Nucleus accumbens (tissue), 56 donors: ENCODE data around the gene PITRM1.
"Not testable (repeated sequence)": the region's sequence is repeated elsewhere in the genome, so short reads cannot be mapped to it uniquely, and the experiment has no call there.

Source experiments
- DNase-seq, 56 donors: peaks; one replicate each; lab custom pipeline; 2025; lab: John Stamatoyannopoulos, UW

The PITRM1 gene

GRCh38 chr10:3106328-3106727, 66.3 kb downstream of the PITRM1 start:
- DNase-seq = not testable (repeated sequence)

DNA sequence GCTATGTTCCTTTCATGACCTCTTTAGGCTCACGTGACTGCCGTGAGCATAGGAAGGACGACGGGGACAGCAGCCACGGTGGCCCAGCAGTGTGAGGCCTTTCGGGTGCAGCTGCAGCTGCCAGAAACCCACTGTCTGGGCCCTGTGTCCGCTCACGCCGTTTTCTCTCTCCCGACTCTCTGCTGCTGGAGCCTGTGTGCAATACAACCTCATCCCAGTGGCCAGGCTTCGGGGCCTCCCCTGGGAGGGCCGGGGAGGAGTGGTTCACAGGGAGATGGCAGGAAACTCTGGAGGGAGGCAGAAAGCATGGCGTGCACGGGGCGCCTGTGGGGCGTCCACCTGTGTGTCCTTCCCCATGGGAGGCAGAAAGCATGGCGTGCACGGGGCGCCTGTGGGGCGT, 66.7 kb downstream of the PITRM1 start:
- DNase-seq = no peak

GRCh38 chr10:3105166-3105565, 67.4 kb downstream of the PITRM1 start:
- DNase-seq = no peak

- peak in 36 of 56 donors; percentile 7 to 85 (median 48) for DNase-seq
Measured at GRCh38 chr10:3104251-3104918, 68.2 kb downstream of the PITRM1 start.

DNA sequence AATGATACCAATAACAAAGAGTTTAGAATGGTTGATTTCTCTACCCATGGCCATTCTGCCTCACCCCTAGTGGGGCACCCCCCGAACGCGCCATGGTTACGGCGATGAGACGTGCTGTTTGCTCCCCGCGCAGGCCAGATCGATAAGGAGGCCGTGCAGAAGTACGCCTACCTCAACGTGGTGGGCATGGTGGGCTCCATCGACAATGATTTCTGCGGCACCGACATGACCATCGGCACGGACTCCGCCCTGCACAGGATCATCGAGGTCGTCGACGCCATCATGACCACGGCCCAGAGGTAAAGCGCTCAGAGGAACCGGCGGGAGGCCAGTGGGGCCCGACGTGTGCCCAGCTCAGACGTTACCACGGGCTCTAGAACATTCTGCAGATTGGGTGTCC, 68.9 kb downstream of the PITRM1 start:
- DNase-seq = no peak

GRCh38 chr10:3102720-3103427, 69.7 kb downstream of the PITRM1 start:
- DNase-seq = peak in 1 of 56 donors; percentile 14

DNA sequence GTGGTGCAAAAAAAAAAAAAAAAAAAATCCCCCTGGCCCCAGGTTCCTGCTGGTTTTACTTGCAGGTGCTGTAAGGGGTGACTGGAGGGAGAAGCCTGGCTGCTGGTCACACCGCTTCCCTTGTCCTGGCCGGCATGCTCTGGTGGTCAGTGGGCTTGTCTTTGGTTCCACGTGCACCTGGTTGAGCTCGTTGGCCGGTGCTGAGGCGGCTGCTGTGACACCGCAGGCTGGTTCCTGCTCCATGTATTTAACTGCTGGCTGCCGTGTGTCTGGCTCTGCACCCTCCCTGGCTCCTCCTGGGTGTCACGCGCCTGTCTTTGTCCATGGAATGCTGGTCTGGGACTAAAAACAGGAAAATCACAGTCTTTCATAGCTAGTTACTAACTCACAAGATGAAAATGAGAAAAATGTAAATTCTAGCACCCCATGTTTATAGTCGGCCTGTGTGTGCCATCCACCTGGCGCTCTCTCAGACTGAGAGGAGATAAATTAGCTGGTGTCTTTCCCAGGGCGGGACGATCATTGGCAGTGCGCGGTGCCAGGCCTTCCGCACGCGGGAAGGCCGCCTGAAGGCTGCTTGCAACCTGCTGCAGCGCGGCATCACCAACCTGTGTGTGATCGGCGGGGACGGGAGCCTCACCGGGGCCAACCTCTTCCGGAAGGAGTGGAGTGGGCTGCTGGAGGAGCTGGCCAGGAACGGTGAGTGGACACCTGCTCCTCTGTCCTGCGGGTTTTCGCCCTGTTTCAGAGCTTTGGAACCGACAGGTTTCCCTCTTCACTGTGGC, 71.5 kb downstream of the PITRM1 start:
- no peak for DNase-seq

DNA sequence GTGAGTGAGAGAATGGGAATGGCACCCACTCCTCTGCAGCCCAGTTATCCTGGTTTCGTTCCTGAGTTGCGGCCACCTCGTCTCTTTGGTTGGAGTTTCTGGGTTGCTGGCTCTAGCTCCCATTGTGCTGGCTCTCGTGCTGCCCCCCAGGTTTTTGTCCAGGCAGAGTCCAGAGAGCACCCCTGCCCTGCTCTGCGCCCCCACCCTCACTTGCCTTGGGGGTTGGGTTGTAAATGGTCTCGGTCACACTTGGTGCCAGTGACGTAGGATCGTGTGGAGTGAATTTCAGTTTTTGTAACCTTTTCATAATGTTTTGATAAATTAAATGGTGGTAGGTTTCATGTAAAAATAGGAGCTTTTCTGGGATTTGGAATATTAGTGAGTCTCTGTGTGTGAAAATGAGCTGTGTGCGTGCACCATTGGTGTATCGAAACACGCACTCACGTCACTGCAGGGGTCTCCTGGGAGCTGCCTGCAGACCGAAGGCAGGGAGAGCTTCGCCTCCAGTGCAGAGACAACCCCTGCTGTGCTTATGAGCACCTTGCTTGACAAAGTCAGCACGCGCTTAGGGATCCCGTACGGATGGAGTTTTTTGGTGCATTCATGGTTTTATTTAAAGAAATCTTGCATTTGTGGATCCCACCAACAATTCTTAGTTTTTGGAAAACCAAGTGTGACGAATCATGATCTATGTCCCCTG, 72.3 kb downstream of the PITRM1 start:
- DNase-seq = no peak

- peak in 7 of 56 donors; percentile 14 to 40 (median 25) for DNase-seq
Measured at GRCh38 chr10:3099291-3100092, 73.1 kb downstream of the PITRM1 start.

- DNase-seq = no peak
Measured at GRCh38 chr10:3098689-3099088, 73.9 kb downstream of the PITRM1 start.

DNA sequence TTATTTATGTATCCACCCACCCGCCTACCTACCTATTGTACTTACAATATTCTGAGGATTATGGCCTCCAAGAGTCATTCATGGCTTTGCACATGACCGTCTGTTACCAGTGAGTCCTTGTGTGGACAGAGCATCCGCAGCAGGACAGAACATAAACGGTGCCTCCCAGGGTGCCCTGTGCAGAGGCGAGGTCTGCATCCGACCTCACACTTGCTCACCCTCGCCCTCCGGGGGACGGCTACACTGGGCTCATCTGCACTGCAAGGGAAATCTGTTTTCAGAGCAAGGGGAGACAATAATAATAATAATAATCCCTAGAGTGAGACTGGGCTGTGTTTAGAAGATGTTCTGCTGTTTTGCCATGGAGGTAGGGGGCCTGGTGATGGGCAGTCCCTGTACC, 75.4 kb downstream of the PITRM1 start:
- no peak for DNase-seq

DNA sequence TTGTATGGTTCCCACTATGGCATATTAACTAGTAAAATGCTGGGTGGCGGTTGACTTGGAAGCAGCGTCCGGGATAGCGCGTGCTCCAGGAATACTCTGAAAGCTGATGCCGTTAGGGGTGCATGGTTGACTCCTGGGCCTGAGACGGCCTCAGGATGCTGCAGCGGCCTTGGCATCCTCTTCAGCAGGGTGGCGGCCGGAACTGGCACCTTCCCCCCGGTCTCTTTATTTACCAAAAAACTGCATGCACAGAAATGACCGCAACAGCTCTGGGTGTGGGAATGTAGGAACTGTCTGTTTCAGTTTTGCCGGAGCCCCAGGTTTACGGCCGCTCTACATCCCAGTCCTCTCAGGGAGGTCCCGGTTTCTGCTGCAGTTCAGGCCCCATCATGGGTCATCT, 76.4 kb downstream of the PITRM1 start:
- DNase-seq = no peak

GRCh38 chr10:3095373-3096139, 77.0 kb downstream of the PITRM1 start:
- peak in 22 of 56 donors; percentile 10 to 76 (median 34) for DNase-seq

GRCh38 chr10:3094609-3095036, 78.0 kb downstream of the PITRM1 start:
- DNase-seq = no peak

DNA sequence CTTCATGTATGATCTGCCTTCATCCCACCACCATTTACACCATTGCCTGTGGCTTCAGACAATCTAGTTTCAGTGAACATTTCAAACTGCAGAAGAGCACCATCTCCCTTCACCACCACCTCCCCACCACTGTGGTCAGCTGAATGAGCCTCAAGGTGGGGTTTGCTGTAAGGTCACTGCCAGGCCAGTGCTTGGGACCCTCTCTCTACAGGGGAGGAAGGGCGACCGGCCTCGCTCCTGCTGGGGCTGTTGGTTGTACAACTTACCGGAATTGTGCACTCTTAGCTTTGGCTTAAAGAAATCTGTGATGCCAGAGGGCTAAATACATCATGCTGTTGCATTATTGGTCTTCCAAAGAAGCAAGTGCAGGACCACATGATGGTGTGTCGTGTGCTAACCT, 78.6 kb downstream of the PITRM1 start:
- DNase-seq = no peak

DNA sequence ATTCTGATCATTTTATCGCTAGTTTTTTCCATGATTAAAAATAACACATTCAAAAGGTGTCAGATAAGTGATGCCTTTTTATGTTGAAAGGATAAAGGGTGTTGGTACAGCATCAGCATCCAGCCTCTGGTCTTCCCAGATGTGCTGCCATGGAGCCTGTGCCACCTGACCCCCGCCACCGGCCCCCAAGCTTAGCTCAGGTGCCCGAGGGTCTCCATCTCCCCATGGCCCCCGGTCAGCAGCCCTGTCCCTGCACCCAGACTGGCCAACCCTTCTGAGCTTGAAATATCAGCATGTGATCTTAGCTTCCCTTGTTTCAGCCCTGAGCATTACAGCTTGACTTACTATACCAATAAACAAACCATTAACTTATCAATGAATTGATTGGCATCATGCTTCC, 80.7 kb downstream of the PITRM1 start:
- no peak for DNase-seq

DNA sequence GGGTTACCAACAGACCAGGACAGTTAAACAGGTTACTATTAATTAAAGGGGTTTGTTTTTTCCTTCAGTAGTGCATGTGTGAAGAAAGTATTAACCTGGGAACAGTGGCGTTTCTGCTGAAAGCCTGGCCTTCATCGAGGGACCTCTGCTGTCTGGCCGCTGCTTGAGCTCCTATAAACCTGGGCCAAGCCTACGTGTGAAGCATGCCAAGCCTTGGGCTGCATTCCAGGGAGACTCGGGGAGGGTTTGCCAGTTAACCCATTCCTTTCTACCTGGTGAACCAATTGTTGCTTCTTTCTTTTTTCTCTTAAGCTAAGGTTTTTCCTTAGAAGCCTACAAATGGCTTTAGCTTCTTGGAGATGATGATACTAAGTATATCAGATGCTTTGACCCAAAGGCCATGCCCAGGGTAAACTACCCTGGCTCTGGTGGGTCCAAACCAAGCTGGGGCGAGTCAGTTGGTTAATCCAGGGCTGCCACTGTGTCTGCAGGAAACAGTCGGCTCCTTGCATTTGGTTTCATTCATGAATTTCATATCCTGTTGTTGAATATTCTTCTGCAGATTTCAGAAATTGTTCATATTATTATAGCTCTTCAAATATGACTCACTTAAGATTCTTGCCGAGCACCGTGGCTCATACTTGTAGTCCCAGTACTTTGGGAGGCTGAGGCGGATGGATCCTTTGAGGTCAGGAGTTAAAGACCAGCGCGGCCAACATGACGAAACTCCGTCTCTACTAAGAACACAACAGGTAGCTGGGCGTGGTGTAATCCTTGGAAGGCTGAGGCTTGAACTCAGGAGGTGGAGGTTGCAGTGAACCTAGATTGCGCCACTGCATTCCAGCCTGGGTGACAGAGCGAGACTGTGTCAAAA, 81.4 kb downstream of the PITRM1 start:
- peak in 27 of 56 donors; percentile 7 to 77 (median 40) for DNase-seq

- no peak for DNase-seq
Measured at GRCh38 chr10:3090388-3090787, 82.2 kb downstream of the PITRM1 start.
